Gastrocnemius medialis (tissue), 4 donors: Measurements from ENCODE around the gene R3HDM2.

Experiments used
- POLR2A ChIP-seq, 2 donors: fragments of 450-650 bp; IDR thresholded peaks; one replicate each; pipeline ENCODE4 v1.6.1; 2017; ENCODE audit warnings: antibody characterized with exemption in 2 of 2, mild to moderate bottlenecking in 2 of 2, moderate library complexity in 2 of 2
- TF ChIP-seq, protein P1 (sequence below), 5 experiments: fragments of 450-650 bp in 3 of 5; fragments of 200-600 bp in 2 of 5; sonication (generic) in 2 of 5; IDR thresholded peaks in 4 of 5; conservative IDR thresholded peaks in 1 of 5; 1 replicate in 4 of 5; 2 replicates in 1 of 5; pipeline ENCODE4 v1.5.1; 2016 to 2019; ENCODE audit warnings: antibody characterized with exemption in 5 of 5, mild to moderate bottlenecking in 3 of 5, moderate library complexity in 3 of 5

DNA sequence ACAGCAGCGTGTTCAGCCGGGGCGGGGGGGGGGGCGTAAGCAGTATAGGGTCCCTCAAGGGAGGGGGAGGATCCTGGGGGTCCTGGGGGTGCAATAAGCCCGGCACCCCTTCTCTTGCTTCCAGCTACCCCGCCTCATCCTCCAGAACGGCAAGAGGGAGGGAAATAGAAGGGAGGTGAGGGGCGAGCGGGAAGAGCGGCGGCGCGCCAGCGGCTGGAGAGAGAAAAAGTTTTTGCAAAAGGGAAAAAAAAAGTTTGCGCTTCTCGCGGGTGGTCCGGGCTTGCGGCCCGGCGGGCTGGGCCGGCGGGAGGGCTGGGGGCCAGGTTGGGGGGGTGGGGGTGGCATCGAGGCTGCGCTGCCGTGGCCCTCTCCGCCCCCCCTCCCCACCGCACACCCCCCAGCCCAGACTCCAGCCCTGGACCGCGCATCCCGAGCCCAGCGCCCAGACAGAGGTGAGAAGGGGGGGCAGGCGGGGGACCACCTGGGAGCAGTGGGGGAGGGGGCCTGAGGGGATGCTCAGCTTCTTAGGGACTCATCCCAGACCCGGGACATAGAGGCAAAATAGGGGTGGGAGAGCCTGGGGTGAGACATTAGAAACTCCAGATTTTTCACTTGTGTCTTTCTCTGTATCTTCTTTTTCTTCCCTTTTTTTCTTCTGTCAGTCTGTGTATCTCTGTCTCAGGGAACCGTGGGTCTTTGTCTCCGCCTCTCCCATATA is 29.1 kb upstream of the R3HDM2 start, which contains the start of gene GLI1:
- TF ChIP-seq, protein P1, sequence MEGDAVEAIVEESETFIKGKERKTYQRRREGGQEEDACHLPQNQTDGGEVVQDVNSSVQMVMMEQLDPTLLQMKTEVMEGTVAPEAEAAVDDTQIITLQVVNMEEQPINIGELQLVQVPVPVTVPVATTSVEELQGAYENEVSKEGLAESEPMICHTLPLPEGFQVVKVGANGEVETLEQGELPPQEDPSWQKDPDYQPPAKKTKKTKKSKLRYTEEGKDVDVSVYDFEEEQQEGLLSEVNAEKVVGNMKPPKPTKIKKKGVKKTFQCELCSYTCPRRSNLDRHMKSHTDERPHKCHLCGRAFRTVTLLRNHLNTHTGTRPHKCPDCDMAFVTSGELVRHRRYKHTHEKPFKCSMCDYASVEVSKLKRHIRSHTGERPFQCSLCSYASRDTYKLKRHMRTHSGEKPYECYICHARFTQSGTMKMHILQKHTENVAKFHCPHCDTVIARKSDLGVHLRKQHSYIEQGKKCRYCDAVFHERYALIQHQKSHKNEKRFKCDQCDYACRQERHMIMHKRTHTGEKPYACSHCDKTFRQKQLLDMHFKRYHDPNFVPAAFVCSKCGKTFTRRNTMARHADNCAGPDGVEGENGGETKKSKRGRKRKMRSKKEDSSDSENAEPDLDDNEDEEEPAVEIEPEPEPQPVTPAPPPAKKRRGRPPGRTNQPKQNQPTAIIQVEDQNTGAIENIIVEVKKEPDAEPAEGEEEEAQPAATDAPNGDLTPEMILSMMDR (IDR thresholded peaks at IDR 0.05 in 4 of 5, conservative IDR thresholded peaks at IDR 0.05 in 1 of 5): no peak
- TF ChIP-seq POLR2A (IDR thresholded peaks at IDR 0.05): no peak
